EH (cell line): Measurements from ENCODE around the gene PRAC2.

Experiments
- DNase-seq: peaks from one replicate; pipeline ENCODE4 v3.0.0-alpha.2; 2015; ENCODE audit warnings: low read depth

Gene PRAC2

GRCh38 chr17:48755356-48755755 is 32.4 kb downstream of the PRAC2 start:
- no peak for DNase-seq

GRCh38 chr17:48756830-48757251 is 33.9 kb downstream of the PRAC2 start:
- DNase-seq: no peak

- DNase-seq: peak; percentile 9
Observed at GRCh38 chr17:48757524-48757961, 34.6 kb downstream of the PRAC2 start.

- no peak for DNase-seq
Observed at GRCh38 chr17:48759288-48759687, 36.3 kb downstream of the PRAC2 start.

GRCh38 chr17:48760411-48760810 is 37.4 kb downstream of the PRAC2 start:
- DNase-seq: no peak

- no peak for DNase-seq
Observed at GRCh38 chr17:48761114-48761513, 38.1 kb downstream of the PRAC2 start.

- DNase-seq: no peak
Observed at GRCh38 chr17:48767263-48767774, 44.3 kb downstream of the PRAC2 start.

- no peak for DNase-seq
Observed at GRCh38 chr17:48769009-48769675, 46.2 kb downstream of the PRAC2 start.

- DNase-seq: no peak
Observed at GRCh38 chr17:48770954-48771353, 48.0 kb downstream of the PRAC2 start.

- DNase-seq: no peak
Observed at GRCh38 chr17:48773245-48773644, 50.3 kb downstream of the PRAC2 start.
